GM12891 (cell line): ENCODE measurements around the gene EYS.

Experiments used
- POLR2A ChIP-seq: IDR thresholded peaks from 2 replicates; pipeline ENCODE4 v1.6.1; 2011; ENCODE audit warnings: low read depth, low read length, control low read depth
- SPI1 ChIP-seq: IDR thresholded peaks from 2 replicates; pipeline ENCODE4 v1.6.1; 2011; ENCODE audit warnings: low read depth, low read length, control low read depth

DNA sequence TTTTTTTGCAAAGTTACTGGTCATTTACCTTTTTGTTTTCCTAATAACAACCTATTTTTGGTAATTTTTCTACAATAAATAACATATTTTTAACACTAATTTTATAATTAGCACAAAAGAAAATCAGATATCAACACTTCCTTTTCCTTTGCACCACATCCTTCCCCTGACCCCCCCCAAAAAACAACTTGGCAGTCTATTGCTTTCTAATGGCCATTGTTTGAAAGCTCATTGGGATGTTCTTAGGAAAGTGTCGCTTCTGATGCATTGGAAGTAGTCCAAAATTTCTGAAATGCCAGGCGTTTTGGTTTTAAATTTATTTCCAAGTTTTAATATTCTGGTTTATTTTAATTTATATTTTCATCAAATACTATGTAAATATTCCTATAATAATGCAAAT, 407.8 kb downstream of the EYS start:
- TF ChIP-seq POLR2A (no peak), SPI1 (no peak)
